Effector memory CD4-positive, alpha-beta T cell (primary cell): ENCODE results near the gene ATF7IP2.
"Not testable (repeated sequence)": the region's sequence is repeated elsewhere in the genome, so short reads cannot be mapped to it uniquely, and the experiment has no call there.

ENCODE experiments used
- DNase-seq, 3 donors: peaks; one replicate each; pipeline ENCODE4 v3.0.0-alpha.2; 2020
- H3K27ac ChIP-seq: 2 replicates; pipeline ENCODE4 v1.7.0; 2013; ENCODE audit warnings: mild to moderate bottlenecking, low read length, moderate library complexity; ENCODE audit not compliant: insufficient read depth, poor library complexity, severe bottlenecking
- H3K27me3 ChIP-seq: replicated peaks from 2 replicates; pipeline ENCODE4 v1.7.0; 2013; ENCODE audit warnings: mild to moderate bottlenecking, low read length; ENCODE audit not compliant: insufficient read depth, control insufficient read depth, poor library complexity, severe bottlenecking
- H3K36me3 ChIP-seq: 2 replicates; pipeline ENCODE4 v1.7.0; 2013; ENCODE audit warnings: mild to moderate bottlenecking, low read length, moderate library complexity; ENCODE audit not compliant: control insufficient read depth, insufficient read depth
- H3K4me1 ChIP-seq: 2 replicates; pipeline ENCODE4 v1.7.0; 2013; ENCODE audit warnings: low read length, mild to moderate bottlenecking; ENCODE audit not compliant: control insufficient read depth, insufficient read depth, poor library complexity, severe bottlenecking
- H3K4me3 ChIP-seq: 2 replicates; pipeline ENCODE4 v1.7.0; 2013; ENCODE audit warnings: low read length, low read depth, mild to moderate bottlenecking; ENCODE audit not compliant: insufficient read depth, poor library complexity, severe bottlenecking
- H3K9me3 ChIP-seq: 2 replicates; pipeline ENCODE4 v1.7.0; 2013; ENCODE audit warnings: mild to moderate bottlenecking, low read length, moderate library complexity; ENCODE audit not compliant: control insufficient read depth

Gene ATF7IP2

GRCh38 chr16:10429299-10429969, 43.6 kb downstream of the ATF7IP2 start:
- H3K9me3 ChIP-seq, DNase-seq, H3K4me3 ChIP-seq, H3K27ac ChIP-seq, H3K4me1 ChIP-seq, H3K27me3 ChIP-seq: not testable (repeated sequence)
- peaks cover 20% of the 10 kb centered on the region for H3K36me3 ChIP-seq

GRCh38 chr16:10441726-10442125, 55.9 kb downstream of the ATF7IP2 start:
- Histone ChIP-seq H3K27ac (no peak overlapping the region), H3K27me3 (no peaks in the 10 kb centered on the region), H3K36me3 (peaks cover 71% of the 10 kb centered on the region), H3K4me1 (no peaks in the 10 kb centered on the region), H3K4me3 (no peak overlapping the region), H3K9me3 (peaks cover 17% of the 10 kb centered on the region)
- no peak for DNase-seq

GRCh38 chr16:10447289-10447688, 61.4 kb downstream of the ATF7IP2 start:
- no peaks in the 10 kb centered on the region for H3K4me1 ChIP-seq
- no peak overlapping the region for H3K4me3 ChIP-seq
- H3K27me3 ChIP-seq: no peaks in the 10 kb centered on the region
- peaks cover 54% of the 10 kb centered on the region for H3K36me3 ChIP-seq
- DNase-seq: no peak
- peaks cover 16% of the 10 kb centered on the region for H3K9me3 ChIP-seq
- H3K27ac ChIP-seq: no peak overlapping the region

GRCh38 chr16:10452208-10453158, 66.6 kb downstream of the ATF7IP2 start:
- H3K4me3 ChIP-seq, H3K4me1 ChIP-seq, H3K27me3 ChIP-seq, DNase-seq, H3K36me3 ChIP-seq, H3K27ac ChIP-seq, H3K9me3 ChIP-seq: not testable (repeated sequence)

GRCh38 chr16:10453159-10453510, 67.3 kb downstream of the ATF7IP2 start:
- H3K27ac ChIP-seq: no peak overlapping the region
- H3K4me1 ChIP-seq: no peaks in the 10 kb centered on the region
- DNase-seq: no peak
- no peaks in the 10 kb centered on the region for H3K9me3 ChIP-seq
- no peaks in the 10 kb centered on the region for H3K27me3 ChIP-seq
- H3K36me3 ChIP-seq: peaks cover 6% of the 10 kb centered on the region
- H3K4me3 ChIP-seq: no peak overlapping the region

- no peaks in the 10 kb centered on the region for H3K9me3 ChIP-seq
- DNase-seq: no peak
- no peak overlapping the region for H3K4me3 ChIP-seq
These were observed 80.0 kb downstream of the ATF7IP2 start for GRCh38 chr16:10465821-10466220.

GRCh38 chr16:10466313-10466712, 80.5 kb downstream of the ATF7IP2 start:
- Histone ChIP-seq H3K27me3 (no peaks in the 10 kb centered on the region), H3K9me3 (no peaks in the 10 kb centered on the region), H3K4me3 (no peak overlapping the region), H3K36me3 (peaks cover 10% of the 10 kb centered on the region), H3K27ac (no peak overlapping the region), H3K4me1 (no peaks in the 10 kb centered on the region)
- no peak for DNase-seq

More at GRCh38 chr16:10465821-10466220, 80.0 kb downstream of the ATF7IP2 start:
- Histone ChIP-seq H3K27ac (no peak overlapping the region), H3K4me1 (no peaks in the 10 kb centered on the region), H3K27me3 (no peaks in the 10 kb centered on the region), H3K36me3 (peaks cover 10% of the 10 kb centered on the region)

- Histone ChIP-seq H3K9me3 (no peaks in the 10 kb centered on the region), H3K27me3 (no peaks in the 10 kb centered on the region), H3K36me3 (peaks cover 10% of the 10 kb centered on the region), H3K27ac (no peak overlapping the region), H3K4me1 (no peaks in the 10 kb centered on the region), H3K4me3 (no peak overlapping the region)
- DNase-seq: no peak
These were observed 81.0 kb downstream of the ATF7IP2 start for GRCh38 chr16:10466861-10467260.

GRCh38 chr16:10476636-10477035, 90.8 kb downstream of the ATF7IP2 start:
- peaks cover 30% of the 10 kb centered on the region for H3K36me3 ChIP-seq
- not testable (repeated sequence) for H3K4me1 ChIP-seq, DNase-seq, H3K9me3 ChIP-seq, H3K4me3 ChIP-seq, H3K27ac ChIP-seq, H3K27me3 ChIP-seq

GRCh38 chr16:10480151-10480550, 94.3 kb downstream of the ATF7IP2 start:
- Histone ChIP-seq H3K27ac (no peak overlapping the region), H3K4me3 (no peak overlapping the region), H3K27me3 (no peaks in the 10 kb centered on the region), H3K36me3 (peaks cover 21% of the 10 kb centered on the region), H3K4me1 (no peaks in the 10 kb centered on the region), H3K9me3 (peaks cover 19% of the 10 kb centered on the region)
- no peak for DNase-seq
